SK-N-SH (cell line): Measurements from ENCODE around the gene SETD1A. TPM values are rescaled to one million over a fixed set of nuclear protein-coding genes. Genes with fewer than 3 reads are reported as not detected.

Source experiments
- CTCF ChIA-PET: fragments of 300-600, 350-600 bp; formaldehyde crosslinking; extraction: SDS; loops from one replicate; lab custom pipeline; 2021; lab: Yijun Ruan, JAX
- POLR2A ChIA-PET: fragments of 350-600 bp; sonication (Branson Sonifier 250); formaldehyde crosslinking; extraction: SDS; loops from one replicate; lab custom pipeline; 2020; ENCODE audit warnings: antibody characterized with exemption, inconsistent platforms; lab: Yijun Ruan, JAX
- DNase-seq: peaks from one replicate; pipeline ENCODE4 v3.0.0; 2012
- H2AFZ ChIP-seq: fragments of 200-600 bp; sonication (generic); 2 replicates; pipeline ENCODE4 v1.8.1; 2016; ENCODE audit warnings: antibody characterized with exemption, mild to moderate bottlenecking, low read depth
- H3F3A ChIP-seq: fragments of 200-600 bp; sonication (generic); replicated peaks from 2 replicates; pipeline ENCODE3; 2016; ENCODE audit warnings: antibody characterized with exemption, mild to moderate bottlenecking; ENCODE audit not compliant: insufficient read depth
- H3K27ac ChIP-seq, 2 experiments: fragments of 200-500 bp in 1 of 2; fragments of 200-600 bp in 1 of 2; sonication (Bioruptor generic) in 1 of 2; sonication (generic), shearing (Covaris generic) in 1 of 2; 2 replicates each; pipeline versions ENCODE4 v1.5.1 to v1.6.1; 2014 to 2016; ENCODE audit warnings: low read depth in 2 of 2, inconsistent platforms in 1 of 2, low read length in 1 of 2, mild to moderate bottlenecking in 1 of 2, mixed read lengths in 1 of 2
- H3K27me3 ChIP-seq: fragments of 200-600 bp; sonication (generic), shearing (Covaris generic); 2 replicates; pipeline ENCODE4 v1.6.1; 2016; ENCODE audit warnings: mixed run types; ENCODE audit not compliant: insufficient read depth
- H3K36me3 ChIP-seq, 2 experiments: fragments of 200-500 bp in 1 of 2; fragments of 200-600 bp in 1 of 2; sonication (Bioruptor generic) in 1 of 2; sonication (generic) in 1 of 2; replicated peaks in 1 of 2; 2 replicates each; pipeline versions ENCODE3 to v1.5.1; 2014 to 2016; ENCODE audit warnings: low read length in 1 of 2, mild to moderate bottlenecking in 1 of 2; ENCODE audit not compliant: insufficient read depth in 2 of 2, control insufficient read depth in 1 of 2
- H3K4me1 ChIP-seq, 2 experiments: fragments of 200-500 bp in 1 of 2; fragments of 200-600 bp in 1 of 2; sonication (Bioruptor generic) in 1 of 2; sonication (generic), shearing (Covaris generic) in 1 of 2; 2 replicates each; pipeline versions ENCODE4 v1.5.1 to v1.6.1; 2014 to 2016; ENCODE audit warnings: low read depth in 1 of 2, low read length in 1 of 2, mixed run types in 1 of 2; ENCODE audit not compliant: insufficient read depth in 2 of 2, control insufficient read depth in 1 of 2
- H3K4me2 ChIP-seq: fragments of 200-600 bp; sonication (generic), shearing (Covaris generic); 2 replicates; pipeline ENCODE4 v1.6.1; 2017; ENCODE audit warnings: mixed run types
- H3K4me3 ChIP-seq, 2 experiments: fragments of 200-500 bp in 1 of 2; fragments of 200-600 bp in 1 of 2; sonication (Bioruptor generic) in 1 of 2; sonication (generic), shearing (Covaris generic) in 1 of 2; 2 replicates each; pipeline versions ENCODE4 v1.5.1 to v1.8.1; 2014 to 2016; ENCODE audit warnings: low read depth in 2 of 2, inconsistent platforms in 1 of 2, low read length in 1 of 2, mild to moderate bottlenecking in 1 of 2, mixed read lengths in 1 of 2, moderate library complexity in 1 of 2
- H3K79me2 ChIP-seq: fragments of 200-600 bp; sonication (generic); 2 replicates; pipeline ENCODE4 v1.8.1; 2017; ENCODE audit warnings: mild to moderate bottlenecking; ENCODE audit not compliant: insufficient read depth
- H3K9ac ChIP-seq: fragments of 200-600 bp; sonication (generic); 2 replicates; pipeline ENCODE4 v1.6.1; 2017; ENCODE audit warnings: mixed run types
- H3K9me2 ChIP-seq: fragments of 200-600 bp; sonication (generic); 2 replicates; pipeline ENCODE4 v1.6.1; 2017; ENCODE audit warnings: mixed run types
- H3K9me3 ChIP-seq: fragments of 200-600 bp; sonication (generic); 2 replicates; pipeline ENCODE4 v1.6.1; 2017; ENCODE audit warnings: mixed run types, mild to moderate bottlenecking, moderate library complexity
- H4K20me1 ChIP-seq: fragments of 200-600 bp; sonication (generic); 2 replicates; pipeline ENCODE4 v1.6.1; 2017; ENCODE audit warnings: mild to moderate bottlenecking, mixed run types; ENCODE audit not compliant: insufficient read depth
- CHD2 ChIP-seq: fragments of 150-350 bp; IDR thresholded peaks from 2 replicates; pipeline ENCODE4 v1.6.1; 2018; ENCODE audit warnings: low read length; ENCODE audit not compliant: partially characterized antibody
- ELF1 ChIP-seq: IDR thresholded peaks from 2 replicates; pipeline ENCODE4 v1.4.0; 2012
- EZH2phosphoT487 ChIP-seq: fragments of 200-600 bp; sonication (generic); IDR thresholded peaks from 2 replicates; pipeline ENCODE4 v1.6.1; 2017; ENCODE audit warnings: low read depth, mixed run types, mild to moderate bottlenecking, antibody characterized with exemption, moderate library complexity, borderline replicate concordance
- FOSL2 ChIP-seq: IDR thresholded peaks from 2 replicates; pipeline ENCODE4 v1.4.0; 2012; ENCODE audit warnings: low read depth, mild to moderate bottlenecking, moderate library complexity, borderline replicate concordance
- FOXJ3 ChIP-seq: sonication (generic); formaldehyde crosslinking; IDR thresholded peaks from 2 replicates; pipeline ENCODE4 v1.5.1; 2020; ENCODE audit warnings: mild to moderate bottlenecking, missing genetic modification reagents
- FOXM1 ChIP-seq: IDR thresholded peaks from 2 replicates; pipeline ENCODE4 v1.4.0; 2012; ENCODE audit warnings: low read depth, mild to moderate bottlenecking
- GABPA ChIP-seq: IDR thresholded peaks from 2 replicates; pipeline ENCODE4 v1.4.0; 2012; ENCODE audit warnings: low read depth, mild to moderate bottlenecking
- JUND ChIP-seq: IDR thresholded peaks from 2 replicates; pipeline ENCODE4 v1.4.0; 2012
- MAX ChIP-seq: IDR thresholded peaks from 2 replicates; pipeline ENCODE4 v1.4.0; 2012; ENCODE audit warnings: low read depth
- MEF2A ChIP-seq: IDR thresholded peaks from 2 replicates; pipeline ENCODE4 v1.4.0; 2012; ENCODE audit warnings: low read depth, borderline replicate concordance
- MXI1 ChIP-seq: IDR thresholded peaks from 2 replicates; pipeline ENCODE4 v1.6.1; 2012; ENCODE audit warnings: mild to moderate bottlenecking, low read depth, low read length, improper control_type of control experiment
- NFIC ChIP-seq: IDR thresholded peaks from 2 replicates; pipeline ENCODE4 v1.4.0; 2012; ENCODE audit warnings: borderline replicate concordance
- NRF1 ChIP-seq: IDR thresholded peaks from 2 replicates; pipeline ENCODE4 v1.6.1; 2012; ENCODE audit warnings: low read depth, mild to moderate bottlenecking, low read length
- RAD21 ChIP-seq: IDR thresholded peaks from 2 replicates; pipeline ENCODE4 v1.6.1; 2012; ENCODE audit warnings: mild to moderate bottlenecking, low read length
- RCOR1 ChIP-seq: fragments of 150-350 bp; IDR thresholded peaks from 2 replicates; pipeline ENCODE4 v1.6.1; 2017; ENCODE audit warnings: antibody characterized with exemption, low read length
- RFX5 ChIP-seq: IDR thresholded peaks from 2 replicates; pipeline ENCODE4 v1.6.1; 2012; ENCODE audit warnings: mild to moderate bottlenecking, improper control_type of control experiment, low read length
- RXRA ChIP-seq: IDR thresholded peaks from 2 replicates; pipeline ENCODE4 v1.4.0; 2012; ENCODE audit warnings: low read depth, mild to moderate bottlenecking, borderline replicate concordance
- SIN3A ChIP-seq: IDR thresholded peaks from 2 replicates; pipeline ENCODE4 v1.6.1; 2012; ENCODE audit warnings: low read depth, mild to moderate bottlenecking, low read length, moderate library complexity, borderline replicate concordance
- TAF1 ChIP-seq: IDR thresholded peaks from 2 replicates; pipeline ENCODE4 v1.6.1; 2012; ENCODE audit warnings: low read depth, mild to moderate bottlenecking, low read length, moderate library complexity, borderline replicate concordance
- TCF12 ChIP-seq: IDR thresholded peaks from 2 replicates; pipeline ENCODE4 v1.4.0; 2012
- TEAD4 ChIP-seq: IDR thresholded peaks from 2 replicates; pipeline ENCODE4 v1.4.0; 2012; ENCODE audit warnings: mild to moderate bottlenecking, borderline replicate concordance; ENCODE audit not compliant: insufficient read depth
- YY1 ChIP-seq: IDR thresholded peaks from 2 replicates; pipeline ENCODE4 v1.4.0; 2012; ENCODE audit warnings: low read depth, mild to moderate bottlenecking
- WGBS: methylation state at CpG from one replicate; pipeline ENCODE4 v1.1.6; 2017; ENCODE audit warnings: low lambda C conversion rate; 5-methylcytosine and 5-hydroxymethylcytosine counted together
- polyA plus RNA-seq, 3 experiments: library from polyadenylated mRNA; depleted of rRNA; stranded (reverse); fragments of >200 nt; gene quantifications; 2 replicates each; pipeline ENCODE4 v1.2.3, GENCODE V29; 2012
- TF ChIP-seq, protein P1 (sequence below): IDR thresholded peaks from 2 replicates; pipeline ENCODE4; 2012
- TF ChIP-seq, protein P2 (sequence below): fragments of 150-350 bp; IDR thresholded peaks from 2 replicates; pipeline ENCODE4 v1.6.1; 2016; ENCODE audit warnings: mild to moderate bottlenecking, low read depth, low read length
- TF ChIP-seq, protein P3 (sequence below): fragments of 200-600 bp; sonication (generic); IDR thresholded peaks from 2 replicates; pipeline ENCODE4 v1.6.1; 2017; ENCODE audit warnings: antibody characterized with exemption, mild to moderate bottlenecking, moderate library complexity
- TF ChIP-seq, protein P4 (sequence below): IDR thresholded peaks from 2 replicates; pipeline ENCODE4 v1.4.0; 2012; ENCODE audit warnings: low read depth, borderline replicate concordance
- TF ChIP-seq, protein P5 (sequence below): IDR thresholded peaks from 2 replicates; pipeline ENCODE4 v1.4.0; 2012; ENCODE audit warnings: low read depth, borderline replicate concordance

The SETD1A gene
- polyA plus RNA-seq, 1 of the 3 experiments (the other 2 are of a cell fraction) = 6.8 TPM

DNA sequence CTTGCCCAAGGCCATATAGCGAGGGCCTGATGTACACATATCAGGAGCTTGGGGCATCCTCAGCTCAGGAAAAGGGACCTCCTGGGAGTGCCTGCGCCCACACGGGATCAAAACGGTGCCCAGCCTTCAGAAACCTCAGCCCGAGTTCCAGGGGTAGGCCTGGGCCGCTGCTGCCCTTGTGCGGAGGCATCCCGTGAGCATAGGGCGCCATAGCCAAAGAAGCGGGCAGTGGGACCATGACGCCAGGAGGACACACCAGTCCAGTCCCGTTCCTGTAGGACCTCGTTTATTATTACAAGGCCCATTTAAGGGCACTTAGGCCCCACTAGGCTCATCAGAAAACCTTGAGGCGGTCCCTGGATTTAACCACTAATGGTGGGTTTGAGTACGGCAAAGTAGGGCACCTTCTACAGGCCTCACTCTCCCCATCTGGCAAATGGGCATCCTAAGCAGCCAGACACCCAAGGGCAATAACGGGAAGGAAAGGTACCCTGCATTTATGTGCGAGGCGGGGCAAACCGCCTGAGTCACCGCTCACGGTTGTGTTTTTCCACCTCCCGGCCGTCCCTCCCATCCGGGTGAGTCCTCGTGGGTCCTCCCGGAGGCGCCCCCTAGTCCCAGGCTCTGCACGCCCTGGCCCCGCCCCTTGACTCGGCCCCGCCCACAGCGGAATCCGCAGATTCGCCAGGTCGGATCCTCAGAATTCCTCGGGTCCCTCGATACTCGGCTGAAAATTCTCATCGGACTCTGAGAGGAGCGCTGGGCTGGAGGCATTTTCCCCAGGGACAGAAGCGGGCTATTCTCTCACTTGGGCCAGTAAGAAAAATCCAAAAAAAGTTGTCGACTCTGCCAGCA, 726 bp upstream of the SETD1A start:
- no peaks in the 10 kb centered on the region for H3K9me2 ChIP-seq
- peak overlapping the region; percentile 93 for H3K4me2 ChIP-seq
- 23% methylated on average over 18 of the region's 42 CpGs for WGBS
- no peaks in the 10 kb centered on the region for H3K27me3 ChIP-seq
- ChIA-PET POLR2A (interaction anchor here (0.6 to 1.1 kb wide), 5 partner anchors 9 to 486 kb away, joined by 3 to 4 read pairs (median 3); partner anchors contain the start of genes ZNF646, ZNF668 and ZNF843), CTCF (interaction anchor here (0.7 to 2.3 kb wide), 3 partner anchors 10 to 501 kb away, joined by 3 to 5 read pairs (median 3); partner anchors contain the start of gene ZNF843)
- peak overlapping the region; percentile 99 for H2AFZ ChIP-seq
- peak overlapping the region; percentile 100 for H3K9ac ChIP-seq
- no peaks in the 10 kb centered on the region; the same call in 1 of the 2 replicates for H4K20me1 ChIP-seq
- H3K9me3 ChIP-seq = no peaks in the 10 kb centered on the region
- peaks cover 24% of the 10 kb centered on the region for H3K79me2 ChIP-seq
- H3K4me1 ChIP-seq = peaks cover 0 to 25% of the 10 kb centered on the region in 2 experiments; a peak in 1 of 4 replicates
- DNase-seq = peak; percentile 92
- H3K36me3 ChIP-seq = peaks cover 25 to 30% of the 10 kb centered on the region in 2 experiments
- peak overlapping the region; percentile 74 to 99 for H3K4me3 ChIP-seq
- peaks cover 45% of the 10 kb centered on the region for H3F3A ChIP-seq
- peak overlapping the region; percentile 98 to 99 for H3K27ac ChIP-seq
- TF ChIP-seq NFIC = no peak
- no peak for TF ChIP-seq TAF1
- TF ChIP-seq, protein P1, sequence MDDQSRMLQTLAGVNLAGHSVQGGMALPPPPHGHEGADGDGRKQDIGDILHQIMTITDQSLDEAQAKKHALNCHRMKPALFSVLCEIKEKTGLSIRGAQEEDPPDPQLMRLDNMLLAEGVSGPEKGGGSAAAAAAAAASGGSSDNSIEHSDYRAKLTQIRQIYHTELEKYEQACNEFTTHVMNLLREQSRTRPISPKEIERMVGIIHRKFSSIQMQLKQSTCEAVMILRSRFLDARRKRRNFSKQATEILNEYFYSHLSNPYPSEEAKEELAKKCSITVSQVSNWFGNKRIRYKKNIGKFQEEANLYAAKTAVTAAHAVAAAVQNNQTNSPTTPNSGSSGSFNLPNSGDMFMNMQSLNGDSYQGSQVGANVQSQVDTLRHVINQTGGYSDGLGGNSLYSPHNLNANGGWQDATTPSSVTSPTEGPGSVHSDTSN = 0 out of 2 replicates have a peak, but pooled peaks have one; percentile 14
- TF ChIP-seq MAX = peak; percentile 26; the same call in 1 of the 2 replicates
- TF ChIP-seq, protein P2, sequence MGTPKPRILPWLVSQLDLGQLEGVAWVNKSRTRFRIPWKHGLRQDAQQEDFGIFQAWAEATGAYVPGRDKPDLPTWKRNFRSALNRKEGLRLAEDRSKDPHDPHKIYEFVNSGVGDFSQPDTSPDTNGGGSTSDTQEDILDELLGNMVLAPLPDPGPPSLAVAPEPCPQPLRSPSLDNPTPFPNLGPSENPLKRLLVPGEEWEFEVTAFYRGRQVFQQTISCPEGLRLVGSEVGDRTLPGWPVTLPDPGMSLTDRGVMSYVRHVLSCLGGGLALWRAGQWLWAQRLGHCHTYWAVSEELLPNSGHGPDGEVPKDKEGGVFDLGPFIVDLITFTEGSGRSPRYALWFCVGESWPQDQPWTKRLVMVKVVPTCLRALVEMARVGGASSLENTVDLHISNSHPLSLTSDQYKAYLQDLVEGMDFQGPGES = no peak
- TF ChIP-seq, protein P3, sequence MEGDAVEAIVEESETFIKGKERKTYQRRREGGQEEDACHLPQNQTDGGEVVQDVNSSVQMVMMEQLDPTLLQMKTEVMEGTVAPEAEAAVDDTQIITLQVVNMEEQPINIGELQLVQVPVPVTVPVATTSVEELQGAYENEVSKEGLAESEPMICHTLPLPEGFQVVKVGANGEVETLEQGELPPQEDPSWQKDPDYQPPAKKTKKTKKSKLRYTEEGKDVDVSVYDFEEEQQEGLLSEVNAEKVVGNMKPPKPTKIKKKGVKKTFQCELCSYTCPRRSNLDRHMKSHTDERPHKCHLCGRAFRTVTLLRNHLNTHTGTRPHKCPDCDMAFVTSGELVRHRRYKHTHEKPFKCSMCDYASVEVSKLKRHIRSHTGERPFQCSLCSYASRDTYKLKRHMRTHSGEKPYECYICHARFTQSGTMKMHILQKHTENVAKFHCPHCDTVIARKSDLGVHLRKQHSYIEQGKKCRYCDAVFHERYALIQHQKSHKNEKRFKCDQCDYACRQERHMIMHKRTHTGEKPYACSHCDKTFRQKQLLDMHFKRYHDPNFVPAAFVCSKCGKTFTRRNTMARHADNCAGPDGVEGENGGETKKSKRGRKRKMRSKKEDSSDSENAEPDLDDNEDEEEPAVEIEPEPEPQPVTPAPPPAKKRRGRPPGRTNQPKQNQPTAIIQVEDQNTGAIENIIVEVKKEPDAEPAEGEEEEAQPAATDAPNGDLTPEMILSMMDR = peak; percentile 44
- no peak for TF ChIP-seq RAD21
- TF ChIP-seq, protein P4, sequence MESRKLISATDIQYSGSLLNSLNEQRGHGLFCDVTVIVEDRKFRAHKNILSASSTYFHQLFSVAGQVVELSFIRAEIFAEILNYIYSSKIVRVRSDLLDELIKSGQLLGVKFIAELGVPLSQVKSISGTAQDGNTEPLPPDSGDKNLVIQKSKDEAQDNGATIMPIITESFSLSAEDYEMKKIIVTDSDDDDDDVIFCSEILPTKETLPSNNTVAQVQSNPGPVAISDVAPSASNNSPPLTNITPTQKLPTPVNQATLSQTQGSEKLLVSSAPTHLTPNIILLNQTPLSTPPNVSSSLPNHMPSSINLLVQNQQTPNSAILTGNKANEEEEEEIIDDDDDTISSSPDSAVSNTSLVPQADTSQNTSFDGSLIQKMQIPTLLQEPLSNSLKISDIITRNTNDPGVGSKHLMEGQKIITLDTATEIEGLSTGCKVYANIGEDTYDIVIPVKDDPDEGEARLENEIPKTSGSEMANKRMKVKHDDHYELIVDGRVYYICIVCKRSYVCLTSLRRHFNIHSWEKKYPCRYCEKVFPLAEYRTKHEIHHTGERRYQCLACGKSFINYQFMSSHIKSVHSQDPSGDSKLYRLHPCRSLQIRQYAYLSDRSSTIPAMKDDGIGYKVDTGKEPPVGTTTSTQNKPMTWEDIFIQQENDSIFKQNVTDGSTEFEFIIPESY = no peak
- TF ChIP-seq YY1 = no peak
- no peak for TF ChIP-seq EZH2phosphoT487
- TF ChIP-seq FOXM1 = no peak
- no peak; the same call in 1 of the 2 replicates for TF ChIP-seq TCF12
- TF ChIP-seq SIN3A = no peak
- TF ChIP-seq NRF1 = no peak
- TF ChIP-seq CHD2 = no peak
- no peak for TF ChIP-seq TEAD4
- TF ChIP-seq MEF2A = no peak
- TF ChIP-seq FOXJ3 (CRISPR knock-in tag) = no peak
- TF ChIP-seq RCOR1 = peak; percentile 85
- no peak; the same call in 1 of the 2 replicates for TF ChIP-seq JUND
- no peak for TF ChIP-seq RXRA
- TF ChIP-seq RFX5 = no peak
- TF ChIP-seq FOSL2 = peak; percentile 27; the same call in 1 of the 2 replicates
- peak; percentile 43; the same call in 1 of the 2 replicates for TF ChIP-seq MXI1
- no peak for TF ChIP-seq ELF1
- no peak for TF ChIP-seq GABPA
- TF ChIP-seq, protein P5, sequence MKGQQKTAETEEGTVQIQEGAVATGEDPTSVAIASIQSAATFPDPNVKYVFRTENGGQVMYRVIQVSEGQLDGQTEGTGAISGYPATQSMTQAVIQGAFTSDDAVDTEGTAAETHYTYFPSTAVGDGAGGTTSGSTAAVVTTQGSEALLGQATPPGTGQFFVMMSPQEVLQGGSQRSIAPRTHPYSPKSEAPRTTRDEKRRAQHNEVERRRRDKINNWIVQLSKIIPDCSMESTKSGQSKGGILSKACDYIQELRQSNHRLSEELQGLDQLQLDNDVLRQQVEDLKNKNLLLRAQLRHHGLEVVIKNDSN = no peak
